NK-92 (cell line): ENCODE data around the gene DGKI.
"Not testable (repeated sequence)": the region's sequence is repeated elsewhere in the genome, so short reads cannot be mapped to it uniquely, and the experiment has no call there.

Source experiments
- DNase-seq: peaks from one replicate; lab custom pipeline; 2025; ENCODE audit not compliant: unreplicated experiment; lab: John Stamatoyannopoulos, UW

DGKI gene

DNA sequence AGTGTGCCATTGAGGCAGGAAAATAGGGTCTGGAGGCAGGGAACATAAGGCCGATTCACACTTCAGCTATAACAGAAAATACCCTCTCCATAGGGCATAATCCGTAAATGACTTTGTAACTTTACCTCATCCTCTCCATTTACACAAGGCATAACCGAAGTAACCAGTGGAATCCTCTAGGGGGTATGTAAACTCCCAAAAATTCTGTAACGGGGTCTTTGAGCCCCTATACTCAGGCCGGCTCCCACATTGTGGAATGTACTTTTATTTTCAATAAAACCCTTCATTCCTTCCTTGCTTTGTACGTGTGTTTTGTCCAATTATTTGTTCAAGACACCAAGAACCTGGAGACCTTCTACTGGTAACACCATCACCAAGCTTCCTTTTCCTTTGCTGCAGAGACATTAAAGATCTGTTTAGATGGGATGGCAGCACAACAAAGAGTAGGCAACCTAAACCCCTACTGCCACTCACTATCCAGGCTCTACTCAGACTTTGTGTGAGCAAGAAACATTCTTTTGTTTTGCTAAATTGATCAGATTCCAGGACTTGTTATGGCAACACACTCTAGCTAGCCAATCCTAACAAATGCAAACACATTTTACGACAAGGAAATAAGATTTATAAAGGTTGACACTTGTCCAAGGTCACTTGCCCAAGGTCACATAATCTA, 99.3 kb downstream of the DGKI start:
- no peak for DNase-seq

DNA sequence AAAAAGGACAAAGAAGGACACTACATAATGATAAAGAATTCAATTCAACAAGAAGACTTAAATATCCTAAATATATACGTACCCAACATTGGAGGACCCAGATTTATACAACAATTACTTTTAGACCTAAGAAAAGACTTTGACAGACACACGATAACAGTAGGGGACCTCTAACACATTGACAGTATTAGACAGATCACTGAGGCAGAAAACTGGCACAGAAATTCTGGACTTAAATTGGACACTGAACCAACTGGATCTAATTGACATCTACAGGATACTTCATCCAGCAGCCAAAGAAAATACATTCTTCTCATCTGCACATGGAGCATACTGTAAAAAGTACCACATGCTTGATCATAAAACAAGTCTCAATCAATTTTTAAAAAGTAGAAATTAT, 103.8 kb downstream of the DGKI start:
- DNase-seq, result no peak

DNA sequence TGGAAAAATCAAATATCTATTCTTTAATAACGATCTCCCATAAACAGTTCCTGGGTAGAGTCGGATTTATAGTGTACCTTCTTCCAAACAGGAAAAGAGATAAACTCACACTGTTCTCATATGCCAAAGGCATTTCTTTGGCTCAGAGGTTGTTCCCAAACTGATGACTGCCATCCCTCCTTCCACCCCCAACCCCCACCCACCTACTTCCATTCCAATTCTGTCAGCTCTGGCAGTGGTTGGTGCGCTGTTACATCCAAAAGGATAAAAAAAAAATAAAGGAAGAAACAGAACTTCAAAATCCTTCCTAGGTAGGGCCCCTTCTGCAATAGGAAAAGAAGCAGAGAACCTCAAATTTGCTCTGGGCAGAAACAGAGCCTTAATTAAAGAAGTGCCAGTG, 104.7 kb downstream of the DGKI start:
- DNase-seq, result no peak

DNA sequence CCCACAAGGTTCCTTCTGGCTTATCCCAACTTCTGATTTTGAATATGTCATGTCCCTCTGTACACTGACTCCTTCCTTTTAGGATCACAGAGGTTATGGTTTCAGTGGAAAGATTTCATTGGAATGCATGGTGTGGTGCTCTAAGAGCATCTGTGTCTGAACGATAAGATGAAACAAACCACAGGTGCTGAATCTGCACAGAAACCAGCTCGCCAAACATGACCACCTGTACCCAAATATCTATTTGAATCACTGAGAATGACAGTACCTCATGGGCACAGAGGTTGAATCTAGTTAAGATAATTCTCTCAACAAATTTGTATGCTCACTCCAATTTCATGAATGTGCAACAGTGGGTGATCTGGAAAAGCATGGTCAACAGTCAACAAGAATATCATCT, 105.3 kb downstream of the DGKI start:
- DNase-seq, result no peak

GRCh38 chr7:137734221-137734620, 112.6 kb downstream of the DGKI start:
- DNase-seq, result no peak

DNA sequence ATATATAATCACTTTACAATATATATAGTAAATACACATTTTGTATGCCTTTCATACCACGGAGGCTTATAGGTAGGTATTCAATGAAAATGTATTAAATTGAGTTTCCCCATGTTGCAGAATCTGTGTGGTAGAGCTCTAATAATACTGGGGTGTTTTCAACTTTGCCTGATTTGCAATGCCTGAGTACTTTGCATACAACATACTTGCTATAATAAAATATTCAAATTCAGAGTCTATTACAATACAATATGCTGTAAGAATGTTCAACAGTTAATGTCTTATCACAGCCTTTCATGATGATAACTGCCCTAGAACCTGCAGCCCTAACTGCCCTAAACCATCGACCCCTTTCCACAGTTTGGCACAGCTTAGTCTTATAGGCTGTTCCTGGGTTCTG, 114.6 kb downstream of the DGKI start:
- DNase-seq, result no peak

- no peak for DNase-seq
Observed at GRCh38 chr7:137731436-137731835, 115.3 kb downstream of the DGKI start.

DNA sequence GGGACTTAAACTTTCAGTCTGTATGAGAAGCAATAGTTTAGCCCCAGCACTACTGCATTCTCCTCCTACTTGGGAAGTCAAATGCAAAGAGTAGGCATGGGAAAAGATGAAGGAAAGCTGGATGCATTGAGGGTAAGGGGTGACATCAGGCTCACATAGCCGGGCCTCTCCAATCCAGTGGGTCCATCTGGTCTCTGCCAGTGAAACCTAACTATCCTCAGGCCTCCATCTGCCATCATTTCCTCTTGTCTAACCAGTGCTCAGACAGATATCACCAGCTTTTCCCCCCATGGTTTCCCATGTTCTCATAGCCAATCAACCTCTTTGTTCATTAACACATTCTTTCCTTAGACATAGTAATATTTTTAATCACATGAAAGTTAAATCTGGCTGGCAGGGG, 118.3 kb downstream of the DGKI start:
- DNase-seq, result no peak

DNA sequence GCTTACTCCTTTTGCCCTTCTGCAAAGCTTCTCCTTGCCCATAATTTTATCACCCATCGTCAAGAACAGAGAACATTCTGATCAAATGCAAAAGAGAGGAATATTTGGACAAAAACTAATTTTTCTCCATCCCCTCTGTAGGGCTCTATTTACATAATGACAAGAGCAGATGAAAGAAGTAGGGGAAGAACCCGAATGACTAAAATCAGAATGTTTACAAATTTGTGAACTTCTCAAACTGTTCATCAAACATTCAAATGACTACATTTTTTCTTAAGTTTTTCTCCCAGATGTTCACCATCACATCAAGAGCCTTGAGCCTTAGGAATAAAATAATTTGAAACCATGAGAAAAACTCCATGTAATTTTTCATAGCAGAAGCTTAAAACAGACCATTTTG, 119.4 kb downstream of the DGKI start:
- no peak for DNase-seq

DNA sequence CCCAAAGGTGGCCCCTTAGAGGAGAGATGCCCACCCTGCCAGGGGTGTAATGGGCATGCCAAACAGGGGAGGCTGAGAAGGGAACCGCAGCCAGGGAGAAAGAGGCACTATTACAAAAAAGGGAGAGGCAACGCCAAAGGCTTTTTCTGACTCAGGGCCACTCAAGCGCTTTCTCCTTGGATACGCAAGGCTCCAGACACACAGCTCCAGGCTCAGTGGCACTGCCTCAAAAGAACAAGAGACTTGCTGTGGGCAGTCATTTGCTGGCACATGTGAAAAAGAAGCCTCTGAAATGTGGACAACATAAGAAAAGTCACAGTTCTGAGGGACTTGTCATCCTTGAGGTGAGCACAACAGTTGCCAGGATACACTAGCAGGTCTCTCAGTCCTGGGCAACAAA, 128.4 kb downstream of the DGKI start:
- no peak for DNase-seq

DNA sequence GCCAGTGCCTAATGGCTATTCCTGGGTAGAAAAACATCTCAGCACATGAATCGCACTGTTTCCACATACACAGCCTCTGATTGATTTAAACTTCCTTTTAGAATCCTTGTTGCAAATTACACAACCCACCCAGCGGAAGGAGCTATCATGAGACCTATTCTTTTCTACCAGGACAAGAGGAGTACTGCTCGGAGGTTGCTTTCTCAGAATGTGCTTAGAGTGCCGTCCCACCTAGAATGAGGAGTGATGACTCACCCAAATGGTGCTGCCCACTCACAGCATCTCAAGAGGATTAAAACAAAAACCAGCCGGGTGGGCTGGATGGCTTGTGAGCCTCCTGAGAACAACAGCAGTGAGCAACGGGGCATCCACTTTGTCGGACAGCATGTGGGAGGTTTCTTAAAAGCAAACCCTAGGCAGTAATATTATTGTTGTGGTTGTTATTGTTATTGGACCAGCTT, 128.9 kb downstream of the DGKI start:
- no peak for DNase-seq

DNA sequence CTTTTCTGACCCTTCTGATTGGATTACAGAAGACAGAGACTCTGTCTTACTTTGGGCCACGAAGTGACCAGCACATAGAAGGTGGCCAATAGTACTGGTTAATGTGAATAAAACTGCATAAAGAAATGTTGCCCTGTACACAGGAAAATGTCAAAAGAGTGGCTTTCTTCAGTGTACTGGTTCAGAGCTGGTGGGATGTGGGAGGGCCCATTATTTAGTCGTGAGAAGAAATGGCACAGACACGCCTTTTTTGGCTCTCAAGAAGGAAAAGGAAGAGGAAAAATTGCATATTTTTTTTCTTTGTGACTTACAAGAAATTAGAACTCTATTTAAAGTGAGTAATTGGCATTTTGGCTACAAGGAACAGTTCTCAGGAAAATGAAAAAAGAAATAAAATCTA, 129.7 kb downstream of the DGKI start:
- DNase-seq, result no peak

- DNase-seq, result no peak
Observed at GRCh38 chr7:137716061-137716460, 130.7 kb downstream of the DGKI start.

DNA sequence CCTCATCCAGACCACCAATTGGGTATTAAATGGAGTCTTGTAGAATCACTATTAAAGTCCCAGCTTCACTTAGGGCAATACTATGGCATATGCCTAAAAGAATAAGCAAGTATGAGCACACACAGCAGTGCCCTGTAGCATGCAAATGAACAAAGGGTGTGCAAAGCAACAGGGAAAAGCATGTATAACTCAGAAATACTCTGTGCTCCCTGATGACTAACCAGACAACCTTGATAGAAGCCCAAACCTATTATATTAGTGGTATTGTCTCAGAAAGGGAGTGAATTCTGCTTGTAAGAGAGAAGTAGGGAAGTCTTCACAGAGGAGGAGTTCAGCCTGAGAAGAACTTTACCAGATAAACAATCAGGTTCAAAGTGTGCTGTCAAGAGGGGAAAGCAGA, 131.2 kb downstream of the DGKI start:
- no peak for DNase-seq

GRCh38 chr7:137715121-137715520, 131.7 kb downstream of the DGKI start:
- no peak for DNase-seq

- DNase-seq, result not testable (repeated sequence)
Observed at GRCh38 chr7:137706330-137706729, 140.4 kb downstream of the DGKI start.

- no peak for DNase-seq
Observed at GRCh38 chr7:137704723-137705122, 142.1 kb downstream of the DGKI start.

DNA sequence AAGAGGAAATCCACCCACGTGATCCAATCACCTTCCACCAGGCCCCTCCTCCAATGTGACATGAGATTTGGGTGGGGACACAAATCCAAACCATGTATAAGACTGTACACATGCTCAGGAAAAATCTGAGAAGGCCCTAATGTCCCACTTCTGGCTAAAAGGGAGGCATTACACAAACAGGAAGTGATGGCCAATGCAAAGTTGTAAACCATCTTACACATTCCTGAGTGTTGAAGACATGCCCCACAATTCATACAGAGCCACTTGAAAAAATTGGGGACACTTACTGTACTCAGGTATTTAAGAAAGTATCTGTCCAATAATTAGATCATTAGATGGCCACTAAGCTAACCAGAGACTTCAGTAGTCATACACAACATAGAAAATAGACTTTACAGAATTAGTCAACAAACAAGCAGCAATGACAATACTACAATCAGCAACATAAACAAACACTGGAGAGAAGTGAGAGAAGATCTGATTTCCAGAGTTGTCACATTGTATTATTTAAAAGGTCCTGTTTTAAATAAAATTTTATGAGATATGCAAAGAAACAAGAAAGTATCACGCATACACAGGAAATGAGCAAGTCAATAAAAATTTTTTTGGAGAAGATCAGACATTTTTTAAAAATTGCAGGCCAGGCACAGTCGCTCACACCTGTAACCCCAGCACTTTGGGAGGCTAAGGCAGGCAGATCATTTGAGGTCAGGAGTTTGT, 143.3 kb downstream of the DGKI start:
- DNase-seq, result no peak

DNA sequence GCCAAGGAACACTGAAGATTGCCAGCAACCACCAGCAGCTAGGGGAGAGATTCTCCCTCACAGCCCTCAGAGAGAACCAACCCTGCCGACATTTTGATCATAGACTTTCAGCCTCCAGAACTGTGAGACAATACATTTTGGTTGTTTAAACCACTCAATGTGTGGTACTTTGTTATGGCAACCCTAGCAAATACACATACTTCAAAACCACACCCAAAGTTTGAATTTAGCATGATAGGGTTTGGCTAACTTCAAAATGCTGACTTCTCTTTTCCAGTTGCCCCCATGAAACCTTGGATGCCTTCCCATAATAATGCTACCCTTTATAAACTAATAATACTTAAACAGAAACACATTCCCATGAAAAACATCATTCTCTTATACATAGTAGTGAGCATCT, 149.8 kb downstream of the DGKI start:
- DNase-seq, result no peak

GRCh38 chr7:137696376-137696775, 150.4 kb downstream of the DGKI start:
- DNase-seq, result no peak

- DNase-seq, result no peak
Observed at GRCh38 chr7:137695942-137696341, 150.8 kb downstream of the DGKI start.

DNA sequence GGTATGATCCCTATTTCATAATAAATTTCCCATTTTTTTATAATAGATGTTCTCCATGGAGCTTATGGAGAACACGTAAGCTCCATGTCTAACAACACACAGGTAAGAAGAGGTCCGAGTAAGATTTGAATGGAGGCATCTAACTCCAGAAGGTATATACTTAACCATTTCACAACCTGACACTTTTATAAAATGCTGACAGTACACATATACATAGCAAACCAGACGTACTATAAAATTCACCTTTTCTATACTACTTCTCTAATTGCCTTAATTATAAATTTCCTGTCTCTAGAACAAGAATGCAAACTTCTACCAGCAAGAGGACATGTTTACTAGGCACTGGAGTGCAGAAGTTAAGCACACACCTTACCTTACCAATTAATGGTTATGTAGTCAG, 151.3 kb downstream of the DGKI start:
- DNase-seq, result no peak

DNA sequence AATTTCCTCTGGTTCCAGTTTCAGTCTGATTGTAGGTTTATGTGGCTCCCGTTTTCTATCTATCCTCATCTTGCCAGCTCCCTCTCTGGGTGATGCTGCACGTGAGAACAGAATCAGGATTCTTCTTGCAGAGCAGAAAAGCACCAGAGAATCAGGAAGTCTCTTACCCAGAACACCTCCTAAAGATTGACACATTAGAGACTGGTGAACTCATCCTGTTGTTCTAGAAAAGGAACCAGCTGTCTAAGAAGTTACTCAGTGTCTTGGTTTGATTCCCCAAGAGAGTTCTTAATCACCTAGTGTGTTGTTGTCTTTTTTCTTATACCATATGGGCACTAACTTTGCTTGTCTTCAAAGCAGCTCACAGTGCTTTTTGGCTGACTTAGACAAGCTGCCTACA, 152.4 kb downstream of the DGKI start:
- no peak for DNase-seq
